ENCODE data around the gene CCDC83.
A peak's percentile ranks its signal among the peaks of the same experiment; 100 is the strongest.

The CCDC83 gene

GRCh38 chr11:85855341-85855656, at the start of gene CCDC83:
Gene CCDC83, plus strand, starts transcription at chr11:85855383. Its CDS starts 9,741 bp downstream, at chr11:85865124.
- DNase-seq, result no peak

GRCh38 chr11:85805387-85805786, 49.8 kb upstream of the CCDC83 start:
- no peak for DNase-seq

DNA sequence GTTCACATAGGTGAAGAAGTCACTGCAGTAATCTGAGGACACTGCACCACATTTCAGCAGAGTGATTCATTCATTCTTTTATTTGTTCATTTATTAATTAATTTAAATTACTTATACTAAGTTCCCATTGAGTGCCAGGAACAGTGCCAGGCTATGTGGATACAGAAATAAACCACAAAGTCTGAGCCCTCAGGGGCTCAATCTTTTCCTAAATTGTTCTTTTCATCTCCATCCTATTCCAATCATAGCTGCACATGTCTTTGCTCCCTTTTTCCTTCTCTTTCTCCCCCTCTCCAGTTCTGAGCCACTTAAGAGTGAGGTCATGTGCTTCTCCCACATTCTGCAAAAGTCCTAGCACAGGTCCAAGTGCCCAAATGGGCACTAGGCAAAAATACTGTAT, 49.2 kb upstream of the CCDC83 start:
- DNase-seq, result no peak

- peak; percentile 25 to 32 for DNase-seq
These were observed 48.3 kb upstream of the CCDC83 start for GRCh38 chr11:85806876-85807275.

DNA sequence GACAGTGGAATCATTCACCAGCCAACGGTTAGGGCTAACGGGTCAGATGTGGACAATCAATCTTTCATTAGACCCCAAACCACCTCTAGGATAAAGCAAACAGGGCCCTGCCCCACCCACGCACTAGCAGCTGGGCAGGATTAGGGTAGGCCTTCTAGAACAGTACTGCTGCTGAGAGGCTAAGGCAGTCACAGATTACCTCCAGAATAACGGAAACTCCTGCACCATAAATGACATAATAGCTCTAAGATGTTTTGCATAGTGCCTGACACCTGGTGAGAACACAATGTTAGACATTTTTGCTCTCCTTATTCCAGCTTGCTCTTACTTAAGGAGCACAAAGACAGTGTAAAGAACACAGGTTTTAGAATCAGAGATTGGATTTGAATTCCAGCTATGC, 46.0 kb upstream of the CCDC83 start:
- no peak for DNase-seq

DNA sequence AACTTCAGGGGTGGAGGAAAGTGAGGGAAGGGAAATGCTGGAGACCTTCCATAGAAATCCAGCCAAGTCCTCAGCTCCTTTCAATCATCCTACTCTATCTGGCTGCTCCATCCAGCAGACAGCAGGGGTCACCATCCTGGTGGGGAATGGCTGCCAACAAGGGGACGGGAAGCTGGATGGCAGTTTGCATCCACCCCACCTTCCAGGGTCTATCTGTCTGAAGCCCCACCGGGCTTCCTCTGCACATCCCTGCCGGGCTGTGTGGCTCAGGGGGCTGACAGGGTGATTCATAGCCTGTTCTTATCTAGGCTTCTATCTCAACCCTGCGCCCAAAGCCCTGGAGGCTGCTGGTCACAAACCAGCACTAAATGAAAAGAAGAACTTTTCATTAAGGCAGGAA, 45.3 kb upstream of the CCDC83 start:
- no peak for DNase-seq

GRCh38 chr11:85810521-85810870, 44.7 kb upstream of the CCDC83 start:
- DNase-seq, result no peak

- peak in 1 of 2 experiments; percentile 54 for DNase-seq
These were observed 44.1 kb upstream of the CCDC83 start, which contains the start of gene SYTL2 for GRCh38 chr11:85810871-85811611. Gene SYTL2, minus strand, starts transcription at chr11:85811141. Its CDS starts 53,416 bp downstream, at chr11:85757725.

DNA sequence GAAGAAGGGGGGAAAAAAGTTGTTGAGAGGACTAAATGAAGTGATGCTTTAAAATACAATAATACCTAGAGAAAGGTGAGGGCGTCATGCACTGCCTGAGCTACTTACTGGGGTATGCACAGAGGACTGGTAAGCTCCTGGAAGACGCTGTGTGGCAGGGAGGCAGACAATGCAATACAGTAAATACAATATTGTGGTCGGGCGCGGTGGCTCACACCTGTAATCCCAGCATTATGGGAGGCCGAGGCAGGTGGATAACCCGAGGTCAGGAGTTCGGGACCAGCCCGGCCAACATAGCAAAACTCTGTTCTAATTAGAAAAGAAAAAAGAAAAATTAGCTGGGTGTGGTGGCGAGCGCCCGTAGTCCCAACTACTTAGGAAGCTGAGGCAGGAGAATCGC, 43.6 kb upstream of the CCDC83 start:
- no peak for DNase-seq

GRCh38 chr11:85813721-85814120, 41.5 kb upstream of the CCDC83 start:
- DNase-seq, result peak in 1 of 2 experiments; percentile 8

DNA sequence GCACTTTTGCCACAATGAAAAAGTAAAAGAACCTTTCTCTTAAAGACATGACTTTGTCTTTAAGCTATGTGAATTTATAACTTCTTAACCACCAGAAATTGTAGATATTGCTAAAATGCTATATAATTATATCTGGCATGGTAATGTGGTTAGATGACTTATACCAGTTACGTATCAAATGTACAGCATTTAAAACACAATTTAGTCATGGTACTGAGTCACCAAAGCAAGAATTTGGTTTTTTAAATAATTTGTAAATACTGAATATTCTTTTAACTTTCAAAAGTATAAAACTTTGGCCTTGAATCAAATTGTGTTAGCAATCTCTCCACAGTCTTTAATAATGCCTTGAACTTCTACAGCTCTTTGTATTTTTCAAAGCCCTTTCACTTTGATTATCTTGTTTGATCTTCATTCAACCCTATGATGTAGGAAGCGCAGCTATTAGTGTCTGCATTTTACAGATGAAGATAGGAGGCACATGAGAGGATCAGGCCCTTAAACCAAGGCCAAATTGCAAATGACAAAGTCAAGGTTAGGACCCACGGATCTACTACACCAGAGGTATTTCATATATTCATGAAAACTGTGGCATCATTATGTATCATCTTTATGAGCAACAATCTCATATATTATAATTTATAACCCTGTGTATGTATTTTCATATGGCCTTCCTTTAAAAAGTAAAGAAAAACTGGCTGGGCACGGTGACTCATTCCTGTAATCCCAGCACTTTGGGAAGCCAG, 39.8 kb upstream of the CCDC83 start:
- no peak for DNase-seq

GRCh38 chr11:85819441-85819840, 35.7 kb upstream of the CCDC83 start:
- no peak for DNase-seq

- DNase-seq, result no peak
These were observed 33.5 kb upstream of the CCDC83 start for GRCh38 chr11:85821636-85822035.

- no peak for DNase-seq
These were observed 32.4 kb upstream of the CCDC83 start for GRCh38 chr11:85822814-85823213.

DNA sequence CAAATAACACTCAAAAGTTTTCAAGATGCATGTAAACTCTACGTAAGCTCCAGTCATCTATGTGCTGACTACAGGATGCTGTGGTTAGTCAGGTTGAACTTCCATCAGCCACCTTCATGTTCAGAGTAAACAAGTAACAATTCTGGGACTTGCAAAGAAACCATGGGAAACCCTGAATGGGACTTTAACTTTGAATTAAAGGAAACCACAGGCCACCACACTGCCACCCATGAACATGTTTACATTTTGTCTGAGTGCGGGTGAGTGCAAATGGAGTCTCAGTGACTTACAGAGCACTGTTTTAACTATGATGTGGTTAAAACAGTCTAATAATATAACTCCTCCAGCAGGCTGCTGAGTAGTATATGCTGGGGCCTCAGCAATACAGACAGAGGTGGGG, 31.4 kb upstream of the CCDC83 start:
- DNase-seq, result no peak

- no peak for DNase-seq
These were observed 29.6 kb upstream of the CCDC83 start for GRCh38 chr11:85825616-85826015.

DNA sequence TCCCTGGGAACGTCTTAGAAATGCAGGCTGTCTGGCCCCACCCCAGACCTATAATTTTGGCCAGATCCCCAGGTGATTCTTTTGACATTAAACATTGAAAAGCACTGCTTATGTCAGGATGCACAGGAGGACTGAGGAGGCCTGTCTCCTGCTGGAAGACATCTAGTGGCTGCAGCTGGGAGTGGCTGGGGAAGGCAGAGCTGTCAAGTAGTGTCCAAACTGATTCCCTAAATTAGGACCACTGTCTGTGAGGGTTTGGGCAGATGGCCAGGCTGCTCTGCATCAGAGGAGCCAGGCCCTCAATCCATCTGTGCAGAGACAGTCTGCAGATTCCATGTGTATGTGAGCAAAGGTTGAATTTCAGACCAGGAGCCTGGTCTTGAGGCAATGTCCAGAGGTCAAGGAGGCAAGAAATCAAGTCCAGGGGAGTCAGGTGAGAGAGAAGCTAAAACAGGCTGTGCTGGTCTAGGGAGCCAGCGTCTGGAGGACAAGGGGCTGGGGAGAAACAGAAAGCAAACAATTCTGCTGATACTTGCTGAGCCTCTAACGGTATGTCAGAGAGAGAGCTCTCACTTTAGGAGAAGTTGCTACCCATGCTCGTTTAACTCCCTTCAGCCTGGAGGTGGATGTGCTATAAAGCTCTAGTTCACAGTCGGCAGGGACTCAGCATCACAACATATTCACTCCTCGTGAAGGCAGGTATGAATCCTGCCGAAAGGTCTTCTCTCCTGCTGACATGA, 28.9 kb upstream of the CCDC83 start:
- no peak for DNase-seq

DNA sequence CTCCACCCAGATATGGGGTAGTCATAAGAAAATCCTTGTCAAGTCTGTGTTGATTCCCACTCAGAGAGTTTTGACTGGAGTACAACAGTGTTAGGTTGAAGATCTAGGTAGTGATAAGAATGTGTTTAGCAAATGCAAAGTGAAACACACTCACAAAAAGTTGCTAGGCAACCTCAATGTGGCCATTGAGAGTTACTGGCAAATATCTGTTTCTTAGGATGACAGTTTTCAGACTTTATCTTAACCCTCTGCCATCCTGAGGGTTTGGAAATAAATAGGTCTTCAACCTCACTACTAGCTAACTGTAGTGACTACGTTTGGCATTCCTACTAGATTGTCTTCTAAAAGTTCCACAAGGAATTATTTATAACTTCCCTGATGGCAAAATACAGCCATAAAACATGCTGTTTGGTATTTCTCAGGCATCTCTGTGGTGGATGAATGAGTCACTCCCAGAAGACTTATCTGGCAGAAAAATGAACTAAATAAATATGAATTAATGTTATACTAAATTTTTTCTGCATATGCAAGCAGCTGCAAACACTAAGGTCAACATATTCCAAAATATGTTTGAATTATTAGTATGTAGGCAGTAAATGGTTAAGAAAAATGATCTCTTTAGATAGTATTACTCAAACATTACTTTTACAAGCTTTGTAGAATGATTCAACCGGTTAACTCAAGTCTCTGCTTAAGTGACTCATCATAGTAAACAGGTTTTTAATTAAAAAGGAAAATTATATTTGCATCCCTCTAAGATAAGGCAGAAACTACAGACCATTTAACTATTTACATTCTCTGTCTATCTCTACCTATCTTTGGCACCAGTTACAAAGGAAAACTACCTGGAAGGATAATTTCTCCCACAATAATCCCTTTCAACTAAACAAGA, 27.2 kb upstream of the CCDC83 start:
- DNase-seq, result no peak

- no peak for DNase-seq
These were observed 26.6 kb upstream of the CCDC83 start for GRCh38 chr11:85828640-85828978.

GRCh38 chr11:85829172-85829571, 26.0 kb upstream of the CCDC83 start:
- DNase-seq, result no peak

- no peak for DNase-seq
These were observed 24.1 kb upstream of the CCDC83 start for GRCh38 chr11:85831050-85831449.

DNA sequence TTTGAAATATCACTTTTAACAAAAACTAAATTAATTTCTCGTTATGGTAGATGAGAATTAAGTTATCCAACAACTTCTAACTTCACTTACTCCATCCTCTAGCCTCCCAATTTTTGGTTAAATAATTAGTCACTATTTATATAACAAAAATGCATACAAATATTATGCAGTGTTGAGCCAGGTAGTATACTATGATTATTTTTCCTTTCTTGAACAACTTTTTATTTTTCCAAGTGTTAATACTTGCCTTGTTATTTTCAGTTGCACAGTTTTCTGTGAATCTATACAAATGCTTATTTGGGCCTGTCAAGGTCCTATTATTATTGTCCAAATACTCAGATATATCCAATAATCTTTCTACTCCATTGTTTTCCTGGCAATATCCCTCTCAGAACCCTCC, 19.9 kb upstream of the CCDC83 start:
- DNase-seq, result no peak

DNA sequence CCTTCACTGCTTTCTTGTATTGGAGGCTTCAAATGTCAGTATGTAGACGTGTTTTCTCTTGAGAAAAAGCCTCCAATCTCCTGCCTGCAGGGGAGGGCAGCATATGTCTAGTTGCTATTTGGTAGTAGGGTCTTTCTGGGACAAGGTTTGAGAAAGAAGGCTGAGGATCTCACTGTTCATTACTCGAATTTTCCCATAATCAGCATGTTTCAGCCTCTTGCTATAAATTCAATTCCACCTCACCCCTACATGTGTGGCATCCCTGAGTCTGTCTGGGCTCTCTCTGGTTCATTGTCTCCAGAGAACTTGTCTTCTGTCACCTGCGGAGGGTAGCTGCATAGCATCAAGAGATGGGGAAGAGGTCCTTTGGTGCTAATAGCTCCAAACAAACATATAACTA, 19.5 kb upstream of the CCDC83 start:
- DNase-seq, result no peak

All from NCI-H187 (cell line).